Stomach (tissue), 9 donors: ENCODE data around the gene TBC1D14. TPM values are rescaled to one million over a fixed set of nuclear protein-coding genes. Genes with fewer than 3 reads are reported as not detected.

Experiments
- DNase-seq, 2 donors: peaks; one replicate each; pipeline versions ENCODE4 v3.0.0 to v3.0.0-alpha.2; 2013 to 2019
- H3K27ac ChIP-seq, 5 donors: fragments of 200-600 bp in 4 of 5; sonication (generic) in 4 of 5; one replicate each; pipeline ENCODE4 v1.5.1; 2013 to 2019; ENCODE audit warnings: mild to moderate bottlenecking in 1 of 5, moderate library complexity in 1 of 5
- H3K27me3 ChIP-seq, 3 donors: fragments of 200-600 bp; sonication (generic); one replicate each; pipeline ENCODE4 v1.5.1; 2017 to 2019; ENCODE audit warnings: mixed run types in 1 of 3
- H3K36me3 ChIP-seq, 4 donors: fragments of 200-600 bp; sonication (generic); 1 replicate in 3 of 4; 2 replicates in 1 of 4; pipeline ENCODE4 v1.5.1; 2016 to 2019
- H3K4me1 ChIP-seq, 4 donors: fragments of 200-600 bp; sonication (generic); one replicate each; pipeline ENCODE4 v1.5.1; 2016 to 2019
- H3K4me3 ChIP-seq, 4 donors: fragments of 200-600 bp; sonication (generic) in 3 of 4; one replicate each; pipeline ENCODE4 v1.5.1; 2016 to 2019; ENCODE audit warnings: mild to moderate bottlenecking in 1 of 4
- H3K9me3 ChIP-seq, 4 donors: fragments of 200-600 bp; sonication (generic); one replicate each; pipeline ENCODE4 v1.5.1; 2016 to 2019
- CTCF ChIP-seq, 7 experiments: fragments of 450-650 bp in 4 of 7; fragments of 200-600 bp in 3 of 7; sonication (generic) in 3 of 7; IDR thresholded peaks; one replicate each; pipeline ENCODE4 v1.5.1; 2016 to 2019; ENCODE audit warnings: antibody characterized with exemption in 7 of 7, control low read depth in 2 of 7, mild to moderate bottlenecking in 1 of 7
- EP300 ChIP-seq: sonication (generic); formaldehyde crosslinking; IDR thresholded peaks from one replicate; pipeline ENCODE4 v1.6.1; 2017; ENCODE audit warnings: antibody characterized with exemption
- POLR2A ChIP-seq, 4 donors: fragments of 450-650 bp; IDR thresholded peaks; one replicate each; pipeline ENCODE4 v1.6.1; 2016; ENCODE audit warnings: antibody characterized with exemption in 4 of 4, control low read depth in 2 of 4, mild to moderate bottlenecking in 1 of 4, moderate library complexity in 1 of 4
- POLR2AphosphoS5 ChIP-seq, 3 donors: sonication (generic); formaldehyde crosslinking; IDR thresholded peaks; one replicate each; pipeline ENCODE4 v1.6.1; 2016; ENCODE audit warnings: antibody characterized with exemption in 3 of 3
- WGBS, 5 donors: extraction: QIAGEN DNeasy Blood & Tissue Kit in 3 of 5; methylation state at CpG; one replicate each; pipeline versions ENCODE4 v1.1.5 to v1.1.7; 2013 to 2018; 5-methylcytosine and 5-hydroxymethylcytosine counted together
- intact Hi-C: fragments of 100-400 bp; cut with DNase I; formaldehyde crosslinking; loops from one replicate; pipeline ENCODE4 v1.15.1; 2023; ENCODE audit warnings: low total_unique reads
- polyA plus RNA-seq, 3 donors: library from polyadenylated mRNA; stranded (reverse); fragments of 200-250 nt; gene quantifications; one replicate each; pipeline ENCODE4 v1.2.3, GENCODE V29; 2013
- total RNA-seq, 5 donors: library from RNA; depleted of rRNA; stranded (reverse); fragments of >200 nt; gene quantifications; one replicate each; pipeline versions ENCODE4 v1.1.0 to v1.2.3, GENCODE V29; 2014 to 2016
- donor health status: healthy with polysubstance abuse.
- donor health status: Bipolar disorder and iron deficiency.
- donor health status: healthy.

The TBC1D14 gene
- total and polyA plus RNA-seq, 8 donors: 19.5 to 72.4 (median 40.4) TPM

DNA sequence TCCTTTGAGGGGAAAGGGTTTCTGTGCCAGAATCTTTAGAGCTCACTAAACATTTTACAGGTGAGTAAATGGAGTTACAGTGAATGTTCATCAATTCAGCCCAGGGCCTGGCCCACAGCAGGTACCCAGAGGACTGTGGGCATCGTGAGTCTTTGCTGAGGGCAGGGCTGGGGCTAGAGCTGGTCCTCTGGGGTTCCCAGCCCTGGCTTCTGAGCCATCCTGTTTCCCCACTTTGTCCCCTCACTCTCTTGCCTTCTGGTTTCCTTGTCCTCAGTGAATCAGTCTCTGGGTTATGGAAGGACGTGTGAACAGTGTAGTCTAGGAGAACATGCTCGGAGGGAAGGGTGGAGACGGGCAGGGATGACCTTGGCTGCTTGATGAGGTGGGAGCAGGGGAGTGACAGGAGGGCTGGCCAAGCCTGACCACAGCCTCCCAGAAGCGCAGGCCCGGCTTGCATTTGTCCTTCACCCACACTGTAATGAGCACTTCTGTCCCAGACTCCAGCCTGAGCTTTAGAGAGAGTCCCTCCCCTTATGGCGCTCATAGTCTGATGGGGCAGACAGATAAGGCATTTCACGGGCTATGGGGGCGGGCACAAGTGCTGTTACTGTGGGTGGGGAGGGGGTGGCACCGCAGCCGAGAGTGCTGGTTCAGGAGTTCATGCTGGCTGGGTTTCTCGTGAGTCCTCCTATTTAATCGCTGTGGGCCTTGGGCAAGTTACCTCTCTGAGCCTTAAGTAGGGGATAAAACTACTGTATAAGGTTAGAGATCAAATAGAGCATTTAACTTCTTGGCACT is 17.3 kb downstream of the TBC1D14 start:
- H3K4me3 ChIP-seq: no peak overlapping the region
- no peaks in the 10 kb centered on the region for H3K27me3 ChIP-seq
- no peaks in the 10 kb centered on the region for H3K9me3 ChIP-seq
- intact Hi-C loops: no loop called here
- H3K4me1 ChIP-seq: peaks cover 22 to 69% (median 45%) of the 10 kb centered on the region in 4 donors
- peak overlapping the region in 4 of 5 donors; percentile 30 to 85 (median 70) for H3K27ac ChIP-seq
- peaks cover 14 to 34% (median 33%) of the 10 kb centered on the region in 4 donors for H3K36me3 ChIP-seq
- TF ChIP-seq POLR2A (IDR thresholded peaks at IDR 0.05) (no peak), EP300 (no peak), POLR2AphosphoS5 (IDR thresholded peaks at IDR 0.05) (peak in 2 of 3 donors; percentile 30 to 43)
- WGBS, 5 donors: 50 to 64% (median 62%) methylated on average over 12 to 13 of the region's 13 CpGs
- DNase-seq: peak; percentile 62 to 81

DNA sequence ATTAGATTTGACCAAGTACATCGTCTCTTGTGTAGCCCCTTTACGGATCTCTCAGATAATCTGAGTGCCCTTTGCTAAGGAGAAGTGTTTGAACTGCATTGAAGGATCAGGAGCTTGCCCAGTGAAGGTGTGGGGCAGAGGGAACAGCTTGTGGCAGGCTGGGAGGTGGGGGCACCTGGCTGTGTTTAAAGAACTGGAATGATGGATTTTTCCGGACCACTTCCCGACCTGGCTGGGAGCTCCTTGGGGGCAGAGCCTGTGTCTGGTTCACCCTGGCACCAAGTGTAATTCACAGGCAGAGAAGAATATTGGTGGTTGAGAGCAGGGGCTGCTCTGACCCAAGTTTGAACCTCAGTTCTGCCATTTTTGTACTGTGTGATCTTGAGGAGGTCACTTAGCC is 18.5 kb downstream of the TBC1D14 start:
- Histone ChIP-seq H3K4me3 (no peak overlapping the region), H3K27me3 (no peaks in the 10 kb centered on the region), H3K36me3 (peaks cover 14 to 32% (median 31%) of the 10 kb centered on the region in 4 donors), H3K27ac (peak overlapping the region in 3 of 5 donors; percentile 12 to 85 (median 30)), H3K4me1 (peaks cover 22 to 68% (median 45%) of the 10 kb centered on the region in 4 donors), H3K9me3 (no peaks in the 10 kb centered on the region)
- intact Hi-C loops: no loop called here
- no peak for TF ChIP-seq POLR2A (IDR thresholded peaks at IDR 0.05)
- TF ChIP-seq CTCF (IDR thresholded peaks at IDR 0.05): no peak
- TF ChIP-seq POLR2AphosphoS5 (IDR thresholded peaks at IDR 0.05): no peak
- TF ChIP-seq EP300: no peak
- WGBS, 5 donors: 79 to 90% (median 82%) methylated on average over 4 of the region's 4 CpGs
- no peak for DNase-seq

DNA sequence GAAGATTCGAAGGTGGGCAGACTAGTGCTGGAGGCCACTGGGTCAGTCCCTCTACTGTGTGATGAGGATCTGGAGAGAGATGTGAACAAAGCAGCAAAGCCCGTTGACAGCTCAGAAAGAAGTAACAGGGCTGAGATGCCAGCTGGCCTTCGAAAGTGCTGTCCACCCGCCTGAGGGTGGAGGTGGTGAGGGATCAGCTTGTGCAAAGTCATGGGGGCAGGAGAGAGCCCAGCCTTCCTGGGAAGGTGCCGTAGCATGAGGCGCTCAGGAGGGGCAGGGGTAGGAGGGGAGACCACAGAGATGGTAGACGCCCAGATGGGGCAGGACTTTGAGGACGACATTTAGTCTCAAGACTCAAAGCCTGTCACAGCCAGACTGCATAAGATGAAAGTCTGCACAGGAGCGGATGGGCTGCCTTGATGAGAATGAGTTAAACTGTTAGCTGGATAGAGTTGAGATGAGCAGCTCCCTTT is 19.7 kb downstream of the TBC1D14 start:
- no peaks in the 10 kb centered on the region for H3K27me3 ChIP-seq
- DNase-seq: no peak
- no peak overlapping the region for H3K4me3 ChIP-seq
- peaks cover 22 to 65% (median 45%) of the 10 kb centered on the region in 4 donors for H3K4me1 ChIP-seq
- no peak for TF ChIP-seq EP300
- WGBS, 5 donors: 78 to 87% (median 84%) methylated on average over 9 of the region's 9 CpGs
- no peaks in the 10 kb centered on the region for H3K9me3 ChIP-seq
- intact Hi-C loops: no loop called here
- peak overlapping the region in 3 of 5 donors; percentile 5 to 26 (median 21) for H3K27ac ChIP-seq
- peaks cover 3 to 28% (median 19%) of the 10 kb centered on the region in 4 donors for H3K36me3 ChIP-seq

DNA sequence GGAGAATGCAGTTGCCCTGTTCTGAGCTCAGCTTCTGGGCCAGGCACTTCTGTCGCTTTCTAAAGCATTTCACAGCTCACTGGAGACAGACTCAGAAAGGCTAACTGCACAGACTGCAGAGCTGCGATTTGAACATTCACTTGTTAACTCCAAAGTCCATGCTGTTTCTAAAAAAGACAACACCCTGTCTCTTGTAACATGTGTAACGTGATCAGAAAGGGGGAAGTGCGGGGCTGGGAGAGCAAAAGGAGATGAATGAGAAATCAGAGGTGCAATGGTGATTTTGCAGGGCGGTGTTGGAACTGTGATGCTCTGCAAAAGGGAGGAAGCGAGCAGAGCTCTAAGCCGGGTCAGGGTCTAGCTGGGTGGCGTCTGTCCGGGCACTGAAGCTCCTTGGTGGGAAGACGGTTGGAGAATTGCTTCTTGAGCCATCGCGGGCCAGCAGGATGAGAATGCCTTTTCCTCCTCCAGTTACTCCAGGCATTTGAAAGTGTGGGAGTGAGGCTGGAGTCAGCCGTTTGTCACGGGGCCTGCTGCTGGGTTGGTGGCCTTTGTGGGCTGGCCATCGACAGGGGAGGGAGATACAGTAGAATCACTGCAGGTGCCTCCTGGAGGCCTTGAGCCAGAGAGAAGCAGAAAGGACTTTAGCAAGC is 20.3 kb downstream of the TBC1D14 start:
- TF ChIP-seq POLR2A (IDR thresholded peaks at IDR 0.05): no peak
- TF ChIP-seq CTCF (IDR thresholded peaks at IDR 0.05): no peak
- TF ChIP-seq EP300: no peak
- TF ChIP-seq POLR2AphosphoS5 (IDR thresholded peaks at IDR 0.05): no peak
- no peak for DNase-seq
- Histone ChIP-seq H3K4me3 (no peak overlapping the region), H3K27ac (peak overlapping the region in 3 of 5 donors; percentile 5 to 26 (median 21)), H3K9me3 (no peaks in the 10 kb centered on the region), H3K27me3 (no peaks in the 10 kb centered on the region), H3K4me1 (peaks cover 22 to 63% (median 47%) of the 10 kb centered on the region in 4 donors), H3K36me3 (peaks cover 0 to 22% (median 13%) of the 10 kb centered on the region in 4 donors)
- WGBS, 5 donors: 68 to 87% (median 78%) methylated on average over 15 of the region's 15 CpGs
- intact Hi-C loops: no loop called here

GRCh38 chr4:6932475-6932874 is 22.8 kb downstream of the TBC1D14 start:
- no peak for TF ChIP-seq POLR2AphosphoS5 (IDR thresholded peaks at IDR 0.05)
- no peak for TF ChIP-seq EP300
- TF ChIP-seq POLR2A (IDR thresholded peaks at IDR 0.05): no peak
- TF ChIP-seq CTCF (IDR thresholded peaks at IDR 0.05): no peak
- H3K27me3 ChIP-seq: no peaks in the 10 kb centered on the region
- WGBS, 5 donors: 88 to 99% (median 98%) methylated on average over 3 of the region's 3 CpGs
- intact Hi-C loops: no loop called here
- no peak for DNase-seq
- no peak overlapping the region for H3K27ac ChIP-seq
- peaks cover 0 to 9% (median 1%) of the 10 kb centered on the region in 4 donors for H3K36me3 ChIP-seq
- no peaks in the 10 kb centered on the region for H3K9me3 ChIP-seq
- peaks cover 13 to 65% (median 36%) of the 10 kb centered on the region in 4 donors for H3K4me1 ChIP-seq
- H3K4me3 ChIP-seq: no peak overlapping the region
